ENCODE measurements around the gene EPS8L1.
"Not testable (repeated sequence)": the region's sequence is repeated elsewhere in the genome, so short reads cannot be mapped to it uniquely, and the experiment has no call there.

Gene EPS8L1

DNA sequence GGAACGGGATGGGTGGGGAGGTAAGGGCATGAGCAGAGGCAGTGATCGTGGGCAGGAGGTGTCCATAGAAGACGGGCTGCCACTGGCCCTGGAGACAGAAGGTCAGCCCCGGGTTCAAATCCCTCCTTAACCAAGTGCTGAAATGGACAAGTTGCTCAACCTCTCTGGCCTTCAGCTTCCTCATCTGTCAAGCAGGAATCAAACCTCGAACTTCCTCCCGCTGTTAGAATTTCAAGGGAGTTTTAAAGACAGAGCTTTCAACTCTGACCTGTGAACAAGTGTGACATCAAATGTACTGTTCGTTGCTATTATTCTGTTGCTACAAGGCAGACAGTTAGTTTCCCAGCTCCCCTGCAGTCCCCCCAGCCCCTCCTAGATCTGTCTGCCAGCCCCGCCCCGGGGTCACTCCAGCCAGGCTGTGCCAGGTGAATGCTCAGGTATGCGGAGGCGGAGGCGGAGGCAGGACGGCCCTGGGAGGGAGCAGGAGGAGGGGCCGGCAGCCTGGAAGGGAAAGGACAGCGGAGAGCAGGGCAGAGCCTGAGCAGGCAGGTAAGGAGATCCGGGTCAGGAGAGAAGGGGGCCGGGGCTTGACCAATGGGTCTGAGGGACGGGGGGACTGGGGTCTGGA, at the start of gene EPS8L1:
TSS of gene EPS8L1 (plus strand) at position 499 of the 628 bp plus-strand sequence. CDS start 576 bp downstream, outside the sequence.
- TF ChIP-seq, protein P1, sequence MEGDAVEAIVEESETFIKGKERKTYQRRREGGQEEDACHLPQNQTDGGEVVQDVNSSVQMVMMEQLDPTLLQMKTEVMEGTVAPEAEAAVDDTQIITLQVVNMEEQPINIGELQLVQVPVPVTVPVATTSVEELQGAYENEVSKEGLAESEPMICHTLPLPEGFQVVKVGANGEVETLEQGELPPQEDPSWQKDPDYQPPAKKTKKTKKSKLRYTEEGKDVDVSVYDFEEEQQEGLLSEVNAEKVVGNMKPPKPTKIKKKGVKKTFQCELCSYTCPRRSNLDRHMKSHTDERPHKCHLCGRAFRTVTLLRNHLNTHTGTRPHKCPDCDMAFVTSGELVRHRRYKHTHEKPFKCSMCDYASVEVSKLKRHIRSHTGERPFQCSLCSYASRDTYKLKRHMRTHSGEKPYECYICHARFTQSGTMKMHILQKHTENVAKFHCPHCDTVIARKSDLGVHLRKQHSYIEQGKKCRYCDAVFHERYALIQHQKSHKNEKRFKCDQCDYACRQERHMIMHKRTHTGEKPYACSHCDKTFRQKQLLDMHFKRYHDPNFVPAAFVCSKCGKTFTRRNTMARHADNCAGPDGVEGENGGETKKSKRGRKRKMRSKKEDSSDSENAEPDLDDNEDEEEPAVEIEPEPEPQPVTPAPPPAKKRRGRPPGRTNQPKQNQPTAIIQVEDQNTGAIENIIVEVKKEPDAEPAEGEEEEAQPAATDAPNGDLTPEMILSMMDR (IDR thresholded peaks at IDR 0.05; ENCODE audit: low read depth, low read length): no peak
- H3K4me3 ChIP-seq (ENCODE audit: low read depth, low read length): no peak within 1 kb of the TSS
- in situ Hi-C loops (cut with HindIII; ENCODE audit: low sequenced_read_pairs): no loop called here
- DNase-seq (ENCODE audit: low read depth, low spot score): no peak

DNA sequence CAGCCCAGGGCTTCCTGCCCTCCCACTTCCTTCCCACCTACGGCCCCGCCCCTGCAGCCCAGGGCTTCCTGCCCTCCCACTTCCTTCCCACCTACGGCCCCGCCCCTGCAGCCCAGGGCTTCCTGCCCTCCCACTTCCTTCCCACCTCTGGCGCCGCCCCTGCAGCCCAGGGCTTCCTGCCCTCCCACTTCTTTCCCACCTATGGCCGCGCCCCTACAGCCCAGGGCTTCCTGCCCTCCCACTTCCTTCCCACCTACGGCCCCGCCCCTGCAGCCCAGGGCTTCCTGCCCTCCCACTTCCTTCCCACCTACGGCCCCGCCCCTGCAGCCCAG, 48.6 kb upstream of the EPS8L1 start:
- H3K4me3 ChIP-seq (ENCODE audit: low read depth, low read length); in situ Hi-C loops (cut with HindIII; ENCODE audit: low sequenced_read_pairs); DNase-seq (ENCODE audit: low read depth, low spot score): not testable (repeated sequence)

DNA sequence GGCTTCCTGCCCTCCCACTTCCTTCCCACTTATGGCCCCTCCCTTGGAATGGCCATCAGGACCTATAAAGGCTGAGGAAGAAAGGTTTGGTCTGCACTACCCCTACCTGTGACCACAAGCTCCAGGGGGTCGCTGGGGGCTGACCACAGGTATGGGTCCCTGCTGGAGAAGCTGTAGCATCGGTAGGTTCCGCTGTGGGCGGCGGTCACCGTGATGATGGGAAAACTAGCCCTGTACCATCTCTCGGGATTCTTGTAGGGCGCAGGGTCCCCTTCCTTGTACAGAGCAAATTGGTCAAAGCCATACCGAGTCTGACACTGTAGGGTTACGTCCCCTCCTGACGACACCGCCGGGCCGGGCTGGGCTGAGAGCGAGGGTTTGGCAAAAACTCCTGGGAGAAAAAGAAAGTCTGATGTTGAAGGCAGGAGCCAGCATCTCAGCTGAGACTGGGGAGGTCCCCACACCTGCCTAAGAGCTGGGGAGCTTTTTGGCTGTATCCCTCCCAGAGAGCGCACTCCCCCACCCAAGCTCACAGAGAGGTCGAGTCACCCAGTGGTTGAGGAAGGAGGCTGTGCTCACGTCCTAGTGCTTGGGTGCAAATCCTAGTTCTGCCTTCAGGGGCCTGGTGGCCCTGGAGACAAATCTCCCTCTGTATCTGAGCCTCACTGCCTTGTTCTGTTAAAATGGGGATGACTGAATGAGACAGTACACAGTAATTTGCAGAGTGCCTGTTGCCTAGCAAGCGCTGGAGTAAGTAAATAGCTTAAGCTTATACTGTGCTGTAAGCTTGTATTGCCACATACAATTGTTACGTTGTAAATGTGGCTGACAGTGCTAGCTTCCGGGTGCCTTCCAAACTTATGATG, 48.0 kb upstream of the EPS8L1 start:
- H3K4me3 ChIP-seq (ENCODE audit: low read depth, low read length): no peak overlapping the region
- DNase-seq (ENCODE audit: low read depth, low spot score): no peak
- in situ Hi-C loops (cut with HindIII; ENCODE audit: low sequenced_read_pairs): no loop called here
- TF ChIP-seq, protein P1 (IDR thresholded peaks at IDR 0.05; ENCODE audit: low read depth, low read length): no peak

DNA sequence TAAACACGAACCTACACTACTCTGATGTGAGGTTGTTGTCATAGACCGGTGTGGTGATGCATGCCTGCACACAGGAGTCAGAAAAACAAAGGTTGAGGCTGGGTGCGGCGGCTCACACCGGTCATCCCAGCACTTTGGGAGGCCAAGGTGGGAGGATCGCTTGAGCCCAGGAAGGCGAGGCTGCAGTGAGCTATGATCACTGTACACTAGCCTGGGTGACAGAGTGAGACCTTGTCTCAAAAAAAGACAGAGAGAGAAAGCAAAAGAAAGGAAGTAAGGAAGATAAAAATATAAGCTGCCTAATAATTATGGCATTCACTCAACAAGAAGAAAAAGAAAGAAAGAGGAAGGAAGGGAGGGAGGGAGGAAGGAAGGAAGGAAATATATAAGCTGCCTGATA, 46.9 kb upstream of the EPS8L1 start:
- in situ Hi-C loops (cut with HindIII; ENCODE audit: low sequenced_read_pairs): no loop called here
- TF ChIP-seq, protein P1 (IDR thresholded peaks at IDR 0.05; ENCODE audit: low read depth, low read length): no peak
- DNase-seq (ENCODE audit: low read depth, low spot score): no peak

DNA sequence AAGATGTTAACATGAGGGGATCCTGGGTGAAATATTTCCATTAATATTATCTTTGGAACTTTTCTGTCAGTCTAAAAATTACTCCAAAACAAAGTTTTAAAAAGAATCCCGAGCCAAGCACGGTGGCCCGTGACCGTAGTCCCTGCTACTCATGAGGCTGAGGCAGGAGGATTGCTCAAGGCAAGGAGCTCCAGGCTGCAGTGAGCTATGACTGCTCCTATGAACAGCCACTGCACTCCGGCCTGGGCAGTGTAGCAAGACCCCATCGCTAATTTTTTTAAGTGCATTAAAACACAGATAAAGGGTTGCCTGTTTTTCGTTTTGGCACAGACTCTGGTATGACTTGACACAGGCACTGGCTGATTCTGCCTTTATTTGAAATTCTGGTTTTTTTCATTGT, 44.5 kb upstream of the EPS8L1 start:
- H3K4me3 ChIP-seq (ENCODE audit: low read depth, low read length): no peak overlapping the region
- TF ChIP-seq, protein P1 (IDR thresholded peaks at IDR 0.05; ENCODE audit: low read depth, low read length): no peak
- DNase-seq (ENCODE audit: low read depth, low spot score): no peak
- in situ Hi-C loops (cut with HindIII; ENCODE audit: low sequenced_read_pairs): no loop called here

More for the DNA sequence above, 46.9 kb upstream of the EPS8L1 start:
- H3K4me3 ChIP-seq (ENCODE audit: low read depth, low read length): no peak overlapping the region

DNA sequence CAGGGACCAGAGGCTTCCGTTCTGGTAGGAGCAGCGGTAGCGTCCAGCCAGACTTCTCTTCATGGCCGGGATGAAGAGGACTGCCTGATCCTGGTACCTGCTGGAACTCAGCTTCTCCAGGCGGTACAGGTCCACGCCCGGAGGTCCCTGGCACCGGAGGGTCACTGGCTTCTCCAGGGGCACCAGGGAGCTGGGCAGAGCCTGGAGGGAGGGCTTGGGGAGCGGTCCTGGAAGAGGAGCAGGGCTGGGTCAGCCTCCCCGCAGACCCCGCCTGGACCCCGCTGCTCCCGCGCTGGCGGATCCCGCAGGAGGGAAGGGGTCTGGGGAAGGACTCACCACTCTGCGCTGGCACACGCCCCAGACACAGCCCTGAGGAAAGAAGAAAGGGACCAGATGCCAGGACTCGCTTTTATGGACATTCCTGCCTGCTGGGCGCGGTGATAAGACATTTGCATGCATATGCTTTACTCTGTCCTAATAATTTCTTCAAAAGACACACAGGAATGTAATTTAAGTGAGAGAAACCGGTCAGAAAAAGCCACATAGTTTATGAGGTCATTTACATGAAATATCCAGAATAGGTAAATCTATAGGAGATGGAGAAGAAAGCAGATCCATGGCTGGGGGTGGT, 43.4 kb upstream of the EPS8L1 start:
- TF ChIP-seq, protein P1 (IDR thresholded peaks at IDR 0.05; ENCODE audit: low read depth, low read length): no peak
- no peak overlapping the region for H3K4me3 ChIP-seq (ENCODE audit: low read depth, low read length)
- in situ Hi-C loops (cut with HindIII; ENCODE audit: low sequenced_read_pairs): no loop called here
- DNase-seq (ENCODE audit: low read depth, low spot score): no peak

DNA sequence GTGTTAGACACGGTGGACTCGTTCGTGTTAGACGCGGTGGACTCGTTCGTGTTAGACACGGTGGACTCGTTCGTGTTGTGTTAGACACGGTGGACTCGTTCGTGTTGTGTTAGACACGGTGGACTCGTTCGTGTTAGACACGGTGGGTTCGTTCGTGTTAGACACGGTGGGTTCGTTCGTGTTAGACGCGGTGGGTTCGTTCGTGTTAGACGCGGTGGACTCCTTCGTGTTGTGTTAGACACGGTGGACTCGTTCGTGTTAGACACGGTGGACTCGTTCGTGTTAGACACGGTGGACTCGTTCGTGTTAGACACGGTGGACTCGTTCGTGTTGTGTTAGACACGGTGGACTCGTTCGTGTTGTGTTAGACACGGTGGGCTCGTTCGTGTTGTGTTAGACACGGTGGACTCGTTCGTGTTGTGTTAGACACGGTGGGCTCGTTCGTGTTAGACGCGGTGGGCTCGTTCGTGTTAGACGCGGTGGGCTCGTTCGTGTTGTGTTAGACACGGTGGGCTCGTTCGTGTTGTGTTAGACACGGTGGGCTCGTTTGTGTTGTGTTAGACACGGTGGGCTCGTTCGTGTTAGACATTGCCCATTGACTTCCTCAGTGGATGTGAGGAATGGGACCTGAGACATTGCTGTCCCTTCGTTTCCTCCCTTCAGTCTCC, 42.6 kb upstream of the EPS8L1 start:
- in situ Hi-C loops (cut with HindIII; ENCODE audit: low sequenced_read_pairs); H3K4me3 ChIP-seq (ENCODE audit: low read depth, low read length); DNase-seq (ENCODE audit: low read depth, low spot score): not testable (repeated sequence)
